Endothelial cell (in vitro differentiated cells): Measurements from ENCODE around the gene LCE2A. TPM values are rescaled to one million over a fixed set of nuclear protein-coding genes. Genes with fewer than 3 reads are reported as not detected.
"Not testable (repeated sequence)": the region's sequence is repeated elsewhere in the genome, so short reads cannot be mapped to it uniquely, and the experiment has no call there.

Experiments
- DNase-seq: peaks from one replicate; pipeline ENCODE4 v3.0.0; 2021; ENCODE audit warnings: low spot score
- H3K27ac Mint-ChIP-seq: one replicate; pipeline ENCODE4 v1.8.0; 2021; ENCODE audit warnings: mixed read lengths, inconsistent platforms; ENCODE audit not compliant: unreplicated experiment
- H3K27me3 Mint-ChIP-seq: one replicate; pipeline ENCODE4 v1.8.0; 2021; ENCODE audit warnings: mild to moderate bottlenecking, moderate library complexity, mixed read lengths, inconsistent platforms; ENCODE audit not compliant: unreplicated experiment
- H3K36me3 Mint-ChIP-seq: one replicate; pipeline ENCODE4 v1.8.0; 2021; ENCODE audit warnings: mild to moderate bottlenecking, low read depth, mixed read lengths, inconsistent platforms; ENCODE audit not compliant: unreplicated experiment
- H3K4me1 Mint-ChIP-seq: one replicate; pipeline ENCODE4 v1.8.0; 2021; ENCODE audit warnings: mild to moderate bottlenecking, mixed read lengths, inconsistent platforms; ENCODE audit not compliant: unreplicated experiment
- H3K4me3 Mint-ChIP-seq: one replicate; pipeline ENCODE4 v1.8.0; 2021; ENCODE audit warnings: mild to moderate bottlenecking, mixed read lengths, inconsistent platforms; ENCODE audit not compliant: unreplicated experiment
- H3K9me3 Mint-ChIP-seq: one replicate; pipeline ENCODE4 v1.8.0; 2021; ENCODE audit warnings: mixed read lengths, inconsistent platforms; ENCODE audit not compliant: unreplicated experiment
- CTCF ChIP-seq: fragments of 200-600 bp; sonication (generic); IDR thresholded peaks from one replicate; pipeline ENCODE4 v1.5.0; 2021; ENCODE audit warnings: antibody characterized with exemption; ENCODE audit not compliant: unreplicated experiment
- total RNA-seq: library from RNA; stranded (reverse); fragmentation: NEBNext Ultra II Directional; extraction: Animal tissue kit (Norgen Biotek cat#: 25700); gene quantifications from one replicate; pipeline ENCODE4 v1.2.1, GENCODE V29; 2021; ENCODE audit not compliant: unreplicated experiment

The LCE2A gene
- total RNA-seq, 1 donor from 2014 or later, result not detected

GRCh38 chr1:152663098-152663497 is 35.0 kb upstream of the LCE2A start, which contains the start of gene LCE2D:
TSS of gene LCE2D (plus strand) at chr1:152663380. CDS start at chr1:152664106, 726 bp downstream.
- DNase-seq, result no peak
- H3K36me3 Mint-ChIP-seq, result no peaks in the 10 kb centered on the region
- H3K27me3 Mint-ChIP-seq, result peaks cover 1% of the 10 kb centered on the region
- H3K9me3 Mint-ChIP-seq, result no peaks in the 10 kb centered on the region
- no peak within 1 kb of the TSS for H3K27ac Mint-ChIP-seq
- TF ChIP-seq CTCF, result no peak
- H3K4me3 Mint-ChIP-seq, result no peak within 1 kb of the TSS
- H3K4me1 Mint-ChIP-seq, result no peaks in the 10 kb centered on the region

GRCh38 chr1:152666171-152666570 is 32.0 kb upstream of the LCE2A start:
- H3K9me3 Mint-ChIP-seq, result not testable (repeated sequence)

GRCh38 chr1:152667648-152668047 is 30.5 kb upstream of the LCE2A start:
- no peak for TF ChIP-seq CTCF
- Mint-ChIP-seq H3K27ac (no peak overlapping the region), H3K9me3 (no peaks in the 10 kb centered on the region), H3K4me3 (no peak overlapping the region), H3K4me1 (no peaks in the 10 kb centered on the region), H3K27me3 (no peaks in the 10 kb centered on the region), H3K36me3 (no peaks in the 10 kb centered on the region)
- DNase-seq, result no peak

More at GRCh38 chr1:152666171-152666570, 32.0 kb upstream of the LCE2A start:
- H3K36me3 Mint-ChIP-seq, H3K27ac Mint-ChIP-seq, DNase-seq, H3K27me3 Mint-ChIP-seq, H3K4me1 Mint-ChIP-seq, H3K4me3 Mint-ChIP-seq: not testable (repeated sequence)

- Mint-ChIP-seq H3K36me3 (no peaks in the 10 kb centered on the region), H3K27me3 (no peaks in the 10 kb centered on the region), H3K27ac (no peak overlapping the region), H3K4me1 (no peaks in the 10 kb centered on the region), H3K4me3 (no peak overlapping the region), H3K9me3 (no peaks in the 10 kb centered on the region)
- DNase-seq, result no peak
- no peak for TF ChIP-seq CTCF
Measured at GRCh38 chr1:152673016-152673415, 25.1 kb upstream of the LCE2A start.

GRCh38 chr1:152674983-152675382 is 23.2 kb upstream of the LCE2A start, which contains the start of gene LCE2C:
TSS of gene LCE2C (plus strand) at chr1:152675279. CDS start at chr1:152676016, 737 bp downstream.
- not testable (repeated sequence) for H3K36me3 Mint-ChIP-seq, H3K9me3 Mint-ChIP-seq, H3K4me1 Mint-ChIP-seq, H3K27ac Mint-ChIP-seq, H3K27me3 Mint-ChIP-seq, DNase-seq, H3K4me3 Mint-ChIP-seq

- H3K4me3 Mint-ChIP-seq, result no peak overlapping the region
- no peaks in the 10 kb centered on the region for H3K9me3 Mint-ChIP-seq
- H3K27me3 Mint-ChIP-seq, result no peaks in the 10 kb centered on the region
- H3K4me1 Mint-ChIP-seq, result no peaks in the 10 kb centered on the region
- no peak overlapping the region for H3K27ac Mint-ChIP-seq
- no peaks in the 10 kb centered on the region for H3K36me3 Mint-ChIP-seq
- no peak for TF ChIP-seq CTCF
- DNase-seq, result no peak
Measured at GRCh38 chr1:152679459-152679858, 18.7 kb upstream of the LCE2A start.
